ENCODE measurements around the gene FAF1. TPM values are rescaled to one million over a fixed set of nuclear protein-coding genes. Genes with fewer than 3 reads are reported as not detected.
"Not testable (repeated sequence)": the region's sequence is repeated elsewhere in the genome, so short reads cannot be mapped to it uniquely, and the experiment has no call there.

FAF1 gene
- total RNA-seq, 1 experiment from 2014 or later, result 109 TPM

DNA sequence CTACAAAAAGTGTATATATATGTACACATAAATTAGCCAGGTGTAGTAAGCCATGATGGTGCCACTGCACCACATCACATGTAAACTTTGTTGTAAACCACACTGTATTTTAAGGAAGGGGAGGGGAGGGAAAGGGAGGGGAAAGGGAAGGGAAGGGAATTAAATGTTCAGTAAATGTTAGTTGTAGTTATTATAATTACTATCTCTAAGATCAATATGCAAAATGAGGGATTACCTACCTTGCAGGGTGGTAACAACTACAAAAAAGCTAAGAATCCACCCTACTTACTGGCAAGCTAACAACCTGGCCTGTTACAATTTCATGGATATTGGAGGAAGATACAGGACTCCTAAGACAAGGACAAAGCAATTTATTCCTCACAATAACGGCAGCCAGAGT lies 17.7 kb downstream of the FAF1 start:
- Histone ChIP-seq H3K27me3 (replicated peaks; ENCODE audit: insufficient read depth, low read depth, low read length, poor library complexity) (no peaks in the 10 kb centered on the region), H3K36me3 (ENCODE audit: insufficient read depth, low read length, poor library complexity, severe bottlenecking) (no peaks in the 10 kb centered on the region), H3K9me3 (ENCODE audit: low read depth, low read length, poor library complexity, severe bottlenecking) (no peaks in the 10 kb centered on the region), H3K4me3 (ENCODE audit: low read depth, low read length, poor library complexity, severe bottlenecking) (no peak overlapping the region), H3K4me1 (ENCODE audit: insufficient read depth, low read length, poor library complexity, severe bottlenecking) (no peaks in the 10 kb centered on the region), H3K27ac (ENCODE audit: low read depth, low read length, poor library complexity, severe bottlenecking) (no peak overlapping the region)
- intact Hi-C loops (cut with micrococcal nuclease; ENCODE audit: unreplicated experiment), result no loop called here
- BruUV-seq (replicated peaks), result no TSS peak
- DNase-seq (ENCODE audit: low spot score), result no peak
- no peak for TF ChIP-seq CTCF (conservative IDR thresholded peaks at IDR 0.05; ENCODE audit: low read depth, low read length)
- TF ChIP-seq EZH2 (IDR thresholded peaks at IDR 0.05; ENCODE audit: borderline replicate concordance, low read depth, low read length, poor library complexity, severe bottlenecking), result no peak
- ChIA-PET POLR2A (ENCODE audit: low non-redundant PET) (no interaction called here), CTCF (no interaction called here)

DNA sequence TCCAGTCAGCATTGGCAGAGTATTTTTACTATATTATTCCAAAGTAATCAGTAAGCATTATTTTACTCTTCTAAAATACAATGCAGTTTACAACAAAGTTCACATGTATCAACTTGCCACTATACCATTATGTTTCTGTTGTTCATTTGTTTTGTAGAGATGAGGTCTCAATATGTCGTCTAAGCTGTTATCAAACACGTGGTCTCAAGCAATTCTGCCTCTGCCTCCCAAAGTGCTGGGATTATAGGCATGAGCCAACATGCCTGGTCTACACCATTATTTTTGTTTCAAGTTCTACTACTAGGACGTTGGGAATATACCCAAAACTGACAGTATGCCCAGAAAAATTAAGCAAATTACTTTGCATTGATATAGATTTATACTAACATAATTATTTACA lies 19.8 kb downstream of the FAF1 start:
- POLR2A ChIA-PET (ENCODE audit: low non-redundant PET), result no interaction called here

DNA sequence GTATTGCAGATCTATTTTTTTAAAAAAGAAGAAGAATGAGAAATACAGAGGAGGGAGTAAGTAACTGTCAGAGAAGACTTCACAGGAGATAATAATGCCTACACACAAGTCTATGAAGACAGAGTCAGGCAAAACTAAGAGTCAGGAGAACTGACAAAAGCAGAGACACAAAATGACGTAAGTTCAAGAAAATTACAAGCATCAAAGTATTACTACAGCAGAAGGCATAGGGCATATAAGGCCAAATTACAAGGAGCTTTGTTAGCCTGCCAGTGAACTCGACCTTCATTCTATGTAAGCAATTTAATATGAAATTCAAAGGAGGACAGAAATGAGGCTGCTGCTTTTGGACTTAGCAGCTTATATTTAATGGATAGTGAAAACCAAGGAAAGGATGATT lies 23.7 kb downstream of the FAF1 start:
- intact Hi-C loops (cut with micrococcal nuclease; ENCODE audit: unreplicated experiment), result no loop called here
- Histone ChIP-seq H3K4me1 (ENCODE audit: insufficient read depth, low read length, poor library complexity, severe bottlenecking) (no peaks in the 10 kb centered on the region), H3K9me3 (ENCODE audit: low read depth, low read length, poor library complexity, severe bottlenecking) (no peaks in the 10 kb centered on the region), H3K4me3 (ENCODE audit: low read depth, low read length, poor library complexity, severe bottlenecking) (no peak overlapping the region), H3K36me3 (ENCODE audit: insufficient read depth, low read length, poor library complexity, severe bottlenecking) (no peaks in the 10 kb centered on the region), H3K27me3 (replicated peaks; ENCODE audit: insufficient read depth, low read depth, low read length, poor library complexity) (no peaks in the 10 kb centered on the region), H3K27ac (ENCODE audit: low read depth, low read length, poor library complexity, severe bottlenecking) (no peak overlapping the region)
- TF ChIP-seq CTCF (conservative IDR thresholded peaks at IDR 0.05; ENCODE audit: low read depth, low read length) (no peak), EZH2 (IDR thresholded peaks at IDR 0.05; ENCODE audit: borderline replicate concordance, low read depth, low read length, poor library complexity, severe bottlenecking) (no peak)
- DNase-seq (ENCODE audit: low spot score), result no peak
- BruUV-seq (replicated peaks), result no TSS peak
- ChIA-PET POLR2A (ENCODE audit: low non-redundant PET) (no interaction called here), CTCF (no interaction called here)

More for the DNA sequence above, 19.8 kb downstream of the FAF1 start:
- Histone ChIP-seq H3K27ac (ENCODE audit: low read depth, low read length, poor library complexity, severe bottlenecking) (no peak overlapping the region), H3K27me3 (replicated peaks; ENCODE audit: insufficient read depth, low read depth, low read length, poor library complexity) (no peaks in the 10 kb centered on the region), H3K9me3 (ENCODE audit: low read depth, low read length, poor library complexity, severe bottlenecking) (no peaks in the 10 kb centered on the region), H3K4me3 (ENCODE audit: low read depth, low read length, poor library complexity, severe bottlenecking) (no peak overlapping the region), H3K4me1 (ENCODE audit: insufficient read depth, low read length, poor library complexity, severe bottlenecking) (no peaks in the 10 kb centered on the region), H3K36me3 (ENCODE audit: insufficient read depth, low read length, poor library complexity, severe bottlenecking) (no peaks in the 10 kb centered on the region)
- CTCF ChIA-PET, result interaction anchor here (0.5 kb wide), 1 partner anchor 96 kb away, joined by 8 read pairs; no protein-coding TSS in a partner anchor
- TF ChIP-seq EZH2 (IDR thresholded peaks at IDR 0.05; ENCODE audit: borderline replicate concordance, low read depth, low read length, poor library complexity, severe bottlenecking) (no peak), CTCF (conservative IDR thresholded peaks at IDR 0.05; ENCODE audit: low read depth, low read length) (no peak)
- DNase-seq (ENCODE audit: low spot score), result no peak
- intact Hi-C loops (cut with micrococcal nuclease; ENCODE audit: unreplicated experiment), result no loop called here
- no TSS peak for BruUV-seq (replicated peaks)

DNA sequence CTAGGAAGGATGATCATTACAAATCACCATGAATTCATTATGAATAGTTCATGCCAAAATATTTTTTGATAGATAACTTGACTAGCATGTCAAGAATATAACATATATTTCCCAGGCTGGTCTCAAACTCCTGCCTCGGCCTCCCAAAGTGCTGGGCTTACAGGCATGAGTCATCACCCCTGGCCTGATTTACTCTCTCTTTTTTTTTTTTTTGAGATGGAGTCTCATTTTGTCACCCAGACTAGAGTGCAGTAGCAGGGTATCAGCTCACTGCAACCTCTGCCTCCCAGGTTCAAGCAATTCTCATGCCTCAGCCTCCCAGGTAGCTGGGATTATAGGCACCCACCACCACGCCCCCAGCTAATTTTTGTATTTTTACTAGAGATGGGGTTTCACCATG lies 24.8 kb downstream of the FAF1 start:
- H3K27ac ChIP-seq (ENCODE audit: low read depth, low read length, poor library complexity, severe bottlenecking); DNase-seq (ENCODE audit: low spot score); CTCF ChIA-PET; intact Hi-C loops (cut with micrococcal nuclease; ENCODE audit: unreplicated experiment); H3K9me3 ChIP-seq (ENCODE audit: low read depth, low read length, poor library complexity, severe bottlenecking); H3K27me3 ChIP-seq (replicated peaks; ENCODE audit: insufficient read depth, low read depth, low read length, poor library complexity); H3K36me3 ChIP-seq (ENCODE audit: insufficient read depth, low read length, poor library complexity, severe bottlenecking); BruUV-seq (replicated peaks); H3K4me1 ChIP-seq (ENCODE audit: insufficient read depth, low read length, poor library complexity, severe bottlenecking); POLR2A ChIA-PET (ENCODE audit: low non-redundant PET); H3K4me3 ChIP-seq (ENCODE audit: low read depth, low read length, poor library complexity, severe bottlenecking): not testable (repeated sequence)
